ENCODE results near the gene UBE2C.

UBE2C gene

DNA sequence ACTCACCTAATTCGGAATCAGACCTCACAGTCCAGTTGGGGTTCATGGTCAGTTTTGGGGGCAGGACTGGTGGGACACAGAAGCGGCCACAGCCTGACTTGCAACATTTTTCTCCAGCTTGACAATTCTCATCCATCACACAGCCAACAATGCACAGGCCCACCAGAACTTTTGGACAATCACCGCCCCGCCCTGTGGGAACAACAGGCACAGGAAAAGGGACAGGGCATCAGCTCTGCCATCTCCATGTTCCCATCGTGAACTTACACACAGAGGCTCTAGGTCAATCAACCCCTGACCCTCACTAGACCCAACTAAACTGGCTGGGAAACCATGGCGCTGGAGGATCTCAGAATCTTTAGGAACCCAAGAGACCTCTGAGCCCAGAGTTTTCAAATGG is 37.0 kb upstream of the UBE2C start:
- TF ChIP-seq CTCF (IDR thresholded peaks at IDR 0.05): no peak

DNA sequence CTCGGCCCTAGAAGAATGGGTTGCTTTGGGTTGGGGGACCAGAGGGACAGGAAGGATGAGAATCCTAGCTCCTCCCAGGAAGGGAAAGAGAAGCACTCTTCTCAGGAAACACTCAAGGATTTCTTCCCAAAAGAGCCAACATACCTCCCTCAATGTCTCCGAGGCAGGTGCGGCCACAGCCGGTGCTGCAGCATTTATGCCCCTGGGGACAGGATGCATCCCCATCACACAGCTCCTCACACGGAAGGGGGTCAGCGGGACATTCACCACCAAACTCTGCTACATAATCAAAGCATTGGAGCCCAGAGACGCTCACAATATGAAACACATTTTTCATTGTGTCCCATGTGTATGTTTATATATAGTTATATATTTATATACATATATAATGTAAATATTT is 35.5 kb upstream of the UBE2C start:
- no peak for TF ChIP-seq CTCF (IDR thresholded peaks at IDR 0.05)

GRCh38 chr20:45779011-45779915 is 33.2 kb upstream of the UBE2C start:
- no peak for TF ChIP-seq CTCF (IDR thresholded peaks at IDR 0.05)

DNA sequence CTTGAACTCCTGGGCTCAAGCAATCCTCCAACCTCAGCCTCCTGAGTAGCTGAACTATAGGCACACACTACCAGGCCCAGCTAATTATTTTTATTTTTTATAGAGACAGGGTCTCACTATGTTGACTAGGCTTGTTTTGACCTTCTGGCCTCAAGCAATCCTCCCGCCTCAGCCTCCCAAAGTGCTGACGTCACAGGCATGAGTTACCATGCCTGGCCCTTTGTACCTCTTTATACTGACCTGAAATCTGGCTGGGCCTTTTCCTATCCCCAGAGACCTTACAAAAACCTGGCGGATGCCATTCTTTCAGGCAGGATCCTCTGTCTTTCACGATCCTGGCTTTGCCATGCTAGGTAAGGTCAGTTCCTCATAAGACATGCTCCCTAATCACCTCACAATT is 32.3 kb upstream of the UBE2C start:
- TF ChIP-seq CTCF (IDR thresholded peaks at IDR 0.05): no peak

- no peak for TF ChIP-seq CTCF (IDR thresholded peaks at IDR 0.05)
Observed at GRCh38 chr20:45781391-45781931, 31.0 kb upstream of the UBE2C start.

GRCh38 chr20:45782890-45783289 is 29.6 kb upstream of the UBE2C start:
- TF ChIP-seq CTCF (IDR thresholded peaks at IDR 0.05): no peak

- TF ChIP-seq CTCF (IDR thresholded peaks at IDR 0.05): no peak
Observed at GRCh38 chr20:45783656-45784294, 28.7 kb upstream of the UBE2C start.

Measured in LNCAP (cell line).